Left lobe of liver (tissue), 2 donors: Measurements from ENCODE around the gene NIFK. TPM values are rescaled to one million over a fixed set of nuclear protein-coding genes. Genes with fewer than 3 reads are reported as not detected.
"Not testable (repeated sequence)": the region's sequence is repeated elsewhere in the genome, so short reads cannot be mapped to it uniquely, and the experiment has no call there.

Source experiments
- ATAC-seq: fragments of 200-7000 bp; cut with Tn5 transposase; one replicate; pipeline ENCODE4 v1.9.1; 2020; ENCODE audit warnings: mild to moderate bottlenecking, moderate library complexity
- DNase-seq: peaks from one replicate; pipeline ENCODE4 v3.0.0-alpha.2; 2020; ENCODE audit warnings: low spot score
- total RNA-seq: library from RNA; stranded (reverse); gene quantifications from one replicate; pipeline ENCODE4 v1.2.1, GENCODE V29; 2021
- donor health status: DM: no; HTN: no; CAD: no; lungs with moderate emphysema.
- donor health status: DM: no; HTN: yes; CAD: no.

Gene NIFK
- total RNA-seq, 1 donor from 2014 or later: 13.2 TPM

- DNase-seq: no peak
- ATAC-seq: no peak
Observed at GRCh38 chr2:121735518-121736074, 1.1 kb downstream of the NIFK start.

GRCh38 chr2:121734544-121734943, 2.1 kb downstream of the NIFK start:
- ATAC-seq, DNase-seq: not testable (repeated sequence)

- ATAC-seq: no peak
- DNase-seq: no peak
Observed at GRCh38 chr2:121731366-121731765, 5.3 kb downstream of the NIFK start.

GRCh38 chr2:121727950-121728349, 8.7 kb downstream of the NIFK start:
- DNase-seq (no peak), ATAC-seq (no peak)

GRCh38 chr2:121727332-121727731, 9.3 kb downstream of the NIFK start:
- ATAC-seq (no peak), DNase-seq (no peak)

GRCh38 chr2:121723316-121723715, 13.4 kb downstream of the NIFK start:
- ATAC-seq: no peak
- no peak for DNase-seq

GRCh38 chr2:121722479-121722878, 14.2 kb downstream of the NIFK start:
- no peak for DNase-seq
- ATAC-seq: no peak

- ATAC-seq: no peak
Observed at GRCh38 chr2:121721926-121722325, 14.7 kb downstream of the NIFK start.

GRCh38 chr2:121717529-121717928, 19.1 kb downstream of the NIFK start:
- DNase-seq (no peak), ATAC-seq (no peak)

More at GRCh38 chr2:121721926-121722325, 14.7 kb downstream of the NIFK start:
- no peak for DNase-seq

GRCh38 chr2:121716126-121716525, 20.5 kb downstream of the NIFK start:
- ATAC-seq (peak; percentile 28), DNase-seq (no peak)

- not testable (repeated sequence) for ATAC-seq, DNase-seq
Observed at GRCh38 chr2:121711481-121711880, 25.2 kb downstream of the NIFK start.

- ATAC-seq: no peak
- no peak for DNase-seq
Observed at GRCh38 chr2:121710470-121711170, 26.1 kb downstream of the NIFK start.

- no peak for ATAC-seq
- DNase-seq: no peak
Observed at GRCh38 chr2:121709776-121710469, 26.8 kb downstream of the NIFK start.

GRCh38 chr2:121707920-121708361, 28.7 kb downstream of the NIFK start:
- DNase-seq (no peak), ATAC-seq (no peak)

- ATAC-seq: no peak
- DNase-seq: no peak
Observed at GRCh38 chr2:121707344-121707919, 29.2 kb downstream of the NIFK start.

GRCh38 chr2:121705958-121706357, 30.7 kb downstream of the NIFK start:
- DNase-seq: no peak
- ATAC-seq: no peak

- no peak for ATAC-seq
- no peak for DNase-seq
Observed at GRCh38 chr2:121705390-121705789, 31.3 kb downstream of the NIFK start.

GRCh38 chr2:121701761-121702160, 34.9 kb downstream of the NIFK start:
- DNase-seq, ATAC-seq: not testable (repeated sequence)

- DNase-seq (peak; percentile 46), ATAC-seq (peak; percentile 50)
Observed at GRCh38 chr2:121699421-121700333, 37.0 kb downstream of the NIFK start.

GRCh38 chr2:121698318-121698930, 38.3 kb downstream of the NIFK start:
- no peak for ATAC-seq

More at GRCh38 chr2:121698318-121698930, 38.3 kb downstream of the NIFK start:
- no peak for DNase-seq
